GM12872 (cell line): ENCODE measurements around the gene KLHL25.
A peak's percentile ranks its signal among the peaks of the same experiment; 100 is the strongest.

Experiments used
- CTCF ChIP-seq: IDR thresholded peaks from 3 replicates; pipeline ENCODE4 v1.5.1; 2011; ENCODE audit warnings: low read depth, mild to moderate bottlenecking, low read length, moderate library complexity; ENCODE audit not compliant: insufficient read depth

The KLHL25 gene

GRCh38 chr15:85802617-85803016 is 7.9 kb upstream of the KLHL25 start:
- 0 out of 3 replicates have a peak, but pooled peaks have one; percentile 14 for TF ChIP-seq CTCF

- no peak for TF ChIP-seq CTCF
Observed at GRCh38 chr15:85800478-85801123, 5.9 kb upstream of the KLHL25 start.

- no peak for TF ChIP-seq CTCF
Observed at GRCh38 chr15:85795337-85796305, 896 bp upstream of the KLHL25 start.

GRCh38 chr15:85793641-85794597 is 806 bp downstream of the KLHL25 start:
- TF ChIP-seq CTCF = no peak

- no peak for TF ChIP-seq CTCF
Observed at GRCh38 chr15:85792912-85793590, 1.7 kb downstream of the KLHL25 start.

GRCh38 chr15:85792102-85792731 is 2.5 kb downstream of the KLHL25 start:
- TF ChIP-seq CTCF = no peak
